ENCODE data around the gene HSFY1.
"Not testable (repeated sequence)": the region's sequence is repeated elsewhere in the genome, so short reads cannot be mapped to it uniquely, and the experiment has no call there.

The HSFY1 gene

DNA sequence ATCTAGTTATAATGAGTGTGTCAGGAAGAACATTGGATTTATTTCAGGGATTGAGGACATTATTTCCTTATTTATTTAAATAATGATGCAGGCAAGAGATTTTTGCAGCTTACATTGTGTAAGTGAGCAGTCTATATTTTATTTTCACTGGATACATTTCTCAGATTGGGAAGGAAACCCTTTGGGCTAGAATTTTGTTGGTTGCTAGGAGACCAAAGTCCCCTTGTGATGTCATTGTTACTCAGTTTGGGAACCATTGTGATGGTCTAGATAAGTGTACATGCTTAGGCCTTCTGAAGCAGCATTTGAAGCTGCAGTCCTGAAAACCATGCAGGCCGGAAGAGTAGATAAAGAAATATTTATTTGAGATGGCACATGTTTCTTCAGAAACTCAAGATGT lies at the start of gene HSFY1:
Gene HSFY1, plus strand, starts transcription at position 301 of the 400 bp plus-strand sequence. Its CDS starts 68 bp downstream, at position 369.
- not testable (repeated sequence) for DNase-seq

DNA sequence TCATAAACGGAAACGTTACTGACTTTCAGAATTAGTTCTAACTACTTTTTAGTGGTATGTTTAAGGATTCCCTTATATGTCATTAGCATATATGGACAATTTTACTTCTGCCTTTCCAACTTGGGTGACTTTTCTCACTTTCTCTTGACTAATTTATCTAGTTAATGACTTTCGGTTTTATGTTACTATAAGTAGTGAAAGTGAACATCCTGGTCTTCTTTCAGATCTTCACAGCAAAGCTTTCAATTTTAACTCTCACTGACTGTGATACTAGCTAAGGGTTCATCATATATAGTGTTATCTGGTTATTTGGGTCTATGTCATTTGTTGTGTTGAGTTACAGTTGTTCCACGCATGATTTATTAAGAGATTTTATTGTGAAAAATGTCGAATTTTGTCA lies 42.3 kb upstream of the HSFY1 start:
- not testable (repeated sequence) for DNase-seq

DNA sequence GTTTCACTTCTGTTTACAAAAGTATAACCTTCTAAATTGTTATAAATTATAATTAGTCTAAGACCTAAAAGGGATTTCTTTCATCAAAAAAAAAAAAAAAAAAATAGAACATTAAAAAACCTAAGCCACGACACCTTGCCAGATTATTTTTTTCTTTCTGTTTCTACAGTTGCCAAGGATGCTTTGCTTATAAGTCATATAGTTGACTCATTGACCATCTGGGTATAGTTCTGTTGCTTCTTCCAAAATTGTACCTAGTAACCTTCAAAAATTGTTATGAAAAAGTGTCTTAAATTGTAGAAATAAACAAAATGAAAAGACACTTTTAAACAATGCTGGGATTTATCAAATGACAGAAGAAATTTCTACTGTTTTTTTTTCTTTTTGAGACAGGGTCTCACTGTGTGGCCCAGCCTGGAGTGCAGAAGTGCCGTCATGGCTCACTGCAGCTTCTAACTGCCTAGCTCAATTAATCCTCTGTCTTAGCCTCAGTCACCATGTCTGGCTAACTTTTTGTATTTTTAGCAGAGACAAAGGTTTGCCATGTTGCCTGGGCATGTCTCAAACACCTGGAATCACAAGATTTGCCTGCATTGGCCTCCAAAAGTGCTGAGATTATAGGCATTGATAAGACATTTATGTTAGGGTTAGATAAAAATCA lies 15.4 kb upstream of the HSFY1 start:
- DNase-seq = not testable (repeated sequence)

GRCh38 chrY:18538952-18539351 lies 7.6 kb upstream of the HSFY1 start:
- DNase-seq = not testable (repeated sequence)

- DNase-seq = not testable (repeated sequence)
Measured at GRCh38 chrY:18553132-18553531, 6.6 kb downstream of the HSFY1 start.

DNA sequence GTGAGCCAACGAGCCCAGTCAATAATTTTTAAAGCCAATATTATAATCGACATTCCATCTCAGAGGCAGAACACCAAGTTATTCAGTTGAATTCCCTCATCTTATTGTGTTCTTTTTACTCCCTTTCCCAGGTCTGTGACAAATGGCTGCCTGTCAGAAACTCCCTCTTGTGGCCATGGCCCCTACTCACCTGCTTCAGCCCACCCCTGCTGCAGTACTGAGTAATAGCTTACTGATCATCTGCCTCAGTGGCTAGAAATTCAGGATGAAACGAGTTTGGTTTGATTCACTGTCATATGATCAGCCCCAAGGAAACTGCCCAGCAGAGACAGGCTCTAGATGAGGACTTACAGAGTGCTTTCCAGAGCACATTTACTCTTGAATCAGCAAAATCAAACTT lies 19.4 kb downstream of the HSFY1 start:
- not testable (repeated sequence) for DNase-seq
